Measurements from ENCODE around the gene ASMTL.
A peak's percentile ranks its signal among the peaks of the same experiment; 100 is the strongest.
"Not testable (repeated sequence)": the region's sequence is repeated elsewhere in the genome, so short reads cannot be mapped to it uniquely, and the experiment has no call there.

ASMTL gene

GRCh38 chrX:1453395-1453783, 680 bp upstream of the ASMTL start:
- DNase-seq: no peak

- DNase-seq: no peak
Observed at GRCh38 chrX:1451661-1452515, 821 bp downstream of the ASMTL start.

GRCh38 chrX:1451251-1451660, 1.5 kb downstream of the ASMTL start:
- no peak for DNase-seq

GRCh38 chrX:1450361-1451161, 2.1 kb downstream of the ASMTL start:
- no peak for DNase-seq

- no peak for DNase-seq
Observed at GRCh38 chrX:1449823-1450149, 2.9 kb downstream of the ASMTL start.

GRCh38 chrX:1449036-1449822, 3.5 kb downstream of the ASMTL start:
- DNase-seq: no peak

- not testable (repeated sequence) for DNase-seq
Observed at GRCh38 chrX:1448573-1449001, 4.1 kb downstream of the ASMTL start.

GRCh38 chrX:1447969-1448572, 4.6 kb downstream of the ASMTL start:
- DNase-seq: not testable (repeated sequence)

GRCh38 chrX:1446984-1447968, 5.4 kb downstream of the ASMTL start:
- peak; percentile 24 for DNase-seq

GRCh38 chrX:1444561-1445500, 7.9 kb downstream of the ASMTL start:
- DNase-seq: no peak

GRCh38 chrX:1443496-1444075, 9.1 kb downstream of the ASMTL start:
- DNase-seq: no peak

- no peak for DNase-seq
Observed at GRCh38 chrX:1442724-1443367, 9.9 kb downstream of the ASMTL start.

GRCh38 chrX:1442016-1442665, 10.6 kb downstream of the ASMTL start:
- DNase-seq: no peak

- DNase-seq: no peak
Observed at GRCh38 chrX:1440506-1440905, 12.2 kb downstream of the ASMTL start.

- no peak for DNase-seq
Observed at GRCh38 chrX:1435241-1435895, 17.3 kb downstream of the ASMTL start.

GRCh38 chrX:1434871-1435240, 17.9 kb downstream of the ASMTL start:
- no peak for DNase-seq

- no peak for DNase-seq
Observed at GRCh38 chrX:1433646-1434357, 18.9 kb downstream of the ASMTL start.

- DNase-seq: no peak
Observed at GRCh38 chrX:1430451-1430850, 22.3 kb downstream of the ASMTL start.

Data from hematopoietic multipotent progenitor cell treated with erythropoietin and hydrocortisone succinate and interleukin-3 and kit ligand, for 8 days (in vitro differentiated cells).